NCI-H1105 treated with DMSO at 0.1 percent for 48 hours (cell line): ENCODE data around the gene DRGX.

Experiments
- DNase-seq: peaks from one replicate; lab custom pipeline; 2025; lab: John Stamatoyannopoulos, UW

DRGX gene

GRCh38 chr10:49318755-49319154 lies 77.1 kb downstream of the DRGX start:
- no peak for DNase-seq

GRCh38 chr10:49318028-49318427 lies 77.9 kb downstream of the DRGX start:
- no peak for DNase-seq

- no peak for DNase-seq
Observed at GRCh38 chr10:49314806-49315205, 81.1 kb downstream of the DRGX start.
